ENCODE data around the gene LGALS12.
A peak's percentile ranks its signal among the peaks of the same experiment; 100 is the strongest.

The LGALS12 gene

GRCh38 chr11:63505857-63506528 is at the start of gene LGALS12:
Gene LGALS12, plus strand, starts transcription at chr11:63506084. Its CDS starts 375 bp downstream, at chr11:63506459.
- no peak for DNase-seq (ENCODE audit: low spot score)

- DNase-seq (ENCODE audit: low spot score), result no peak
Measured at GRCh38 chr11:63459586-63459985, 46.3 kb upstream of the LGALS12 start.

- DNase-seq (ENCODE audit: low spot score), result no peak
Measured at GRCh38 chr11:63462137-63462536, 43.7 kb upstream of the LGALS12 start.

- DNase-seq (ENCODE audit: low spot score), result no peak
Measured at GRCh38 chr11:63470311-63470710, 35.6 kb upstream of the LGALS12 start.

- no peak for DNase-seq (ENCODE audit: low spot score)
Measured at GRCh38 chr11:63472372-63472771, 33.5 kb upstream of the LGALS12 start.

GRCh38 chr11:63476618-63477017 is 29.3 kb upstream of the LGALS12 start:
- DNase-seq (ENCODE audit: low spot score), result no peak

- peak; percentile 83 for DNase-seq (ENCODE audit: low spot score)
Measured at GRCh38 chr11:63478896-63479295, 27.0 kb upstream of the LGALS12 start.

GRCh38 chr11:63480039-63480438 is 25.8 kb upstream of the LGALS12 start:
- DNase-seq (ENCODE audit: low spot score), result no peak

- DNase-seq (ENCODE audit: low spot score), result no peak
Measured at GRCh38 chr11:63485777-63486176, 20.1 kb upstream of the LGALS12 start.

- no peak for DNase-seq (ENCODE audit: low spot score)
Measured at GRCh38 chr11:63488789-63489188, 17.1 kb upstream of the LGALS12 start.

GRCh38 chr11:63489879-63490278 is 16.0 kb upstream of the LGALS12 start:
- no peak for DNase-seq (ENCODE audit: low spot score)

GRCh38 chr11:63490551-63491239 is 15.2 kb upstream of the LGALS12 start, which contains the start of gene PLAAT5:
Gene PLAAT5, minus strand, starts transcription at chr11:63491167. Its CDS starts 133 bp downstream, at chr11:63491034.
- no peak for DNase-seq (ENCODE audit: low spot score)

GRCh38 chr11:63491240-63491587 is 14.7 kb upstream of the LGALS12 start:
- no peak for DNase-seq (ENCODE audit: low spot score)

GRCh38 chr11:63491636-63492372 is 14.1 kb upstream of the LGALS12 start:
- no peak for DNase-seq (ENCODE audit: low spot score)

- DNase-seq (ENCODE audit: low spot score), result no peak
Measured at GRCh38 chr11:63492441-63492840, 13.4 kb upstream of the LGALS12 start.

GRCh38 chr11:63493127-63493526 is 12.8 kb upstream of the LGALS12 start:
- DNase-seq (ENCODE audit: low spot score), result no peak

- no peak for DNase-seq (ENCODE audit: low spot score)
Measured at GRCh38 chr11:63494975-63495374, 10.9 kb upstream of the LGALS12 start.

GRCh38 chr11:63499874-63500273 is 6.0 kb upstream of the LGALS12 start:
- DNase-seq (ENCODE audit: low spot score), result no peak

- DNase-seq (ENCODE audit: low spot score), result no peak
Measured at GRCh38 chr11:63501236-63501635, 4.6 kb upstream of the LGALS12 start.

- DNase-seq (ENCODE audit: low spot score), result no peak
Measured at GRCh38 chr11:63502252-63502820, 3.5 kb upstream of the LGALS12 start.

- no peak for DNase-seq (ENCODE audit: low spot score)
Measured at GRCh38 chr11:63503492-63503891, 2.4 kb upstream of the LGALS12 start.

GRCh38 chr11:63504054-63504453 is 1.8 kb upstream of the LGALS12 start:
- peak; percentile 14 for DNase-seq (ENCODE audit: low spot score)

Measured in iPS-NIHi11 (cell line).